Measurements from ENCODE around the gene SRP54.
"Not testable (repeated sequence)": the region's sequence is repeated elsewhere in the genome, so short reads cannot be mapped to it uniquely, and the experiment has no call there.

Gene SRP54

DNA sequence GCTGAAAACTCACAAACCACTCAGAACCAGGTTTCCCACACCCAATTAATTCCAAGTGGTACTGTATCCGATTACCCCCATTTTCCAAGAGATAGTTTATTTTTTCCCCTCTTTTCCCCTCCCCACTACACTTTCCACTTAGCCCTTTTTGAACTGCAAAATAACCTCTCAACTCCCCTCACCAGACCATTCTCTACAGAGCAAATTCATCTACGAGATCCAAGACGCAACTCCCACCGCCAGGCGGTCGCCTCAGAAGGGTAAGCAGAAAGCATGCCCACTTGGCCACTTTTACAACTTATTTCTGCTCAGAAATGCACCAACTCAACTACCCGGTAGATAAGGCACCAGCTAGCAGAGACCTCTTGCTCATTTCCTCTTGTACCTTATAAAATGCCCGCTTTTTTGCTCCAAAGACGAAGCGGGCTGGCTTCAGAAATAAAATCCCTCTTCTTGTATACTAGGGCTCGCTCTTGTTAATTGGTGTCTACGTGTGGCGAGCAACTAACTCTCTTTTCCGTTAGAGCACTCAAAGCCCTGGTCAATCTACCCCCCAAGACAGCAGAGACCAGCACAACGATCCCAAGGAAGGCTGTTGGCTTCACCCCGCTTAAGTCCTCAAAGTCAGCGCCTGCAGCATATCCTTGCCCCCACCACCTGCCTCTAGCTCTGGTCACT lies 910 bp upstream of the SRP54 start:
- in situ Hi-C loops (cut with MboI; ENCODE audit: low pct_unique_long_range_greater_than_20kb, low sequenced_read_pairs): no loop called here
- DNase-seq: no peak

DNA sequence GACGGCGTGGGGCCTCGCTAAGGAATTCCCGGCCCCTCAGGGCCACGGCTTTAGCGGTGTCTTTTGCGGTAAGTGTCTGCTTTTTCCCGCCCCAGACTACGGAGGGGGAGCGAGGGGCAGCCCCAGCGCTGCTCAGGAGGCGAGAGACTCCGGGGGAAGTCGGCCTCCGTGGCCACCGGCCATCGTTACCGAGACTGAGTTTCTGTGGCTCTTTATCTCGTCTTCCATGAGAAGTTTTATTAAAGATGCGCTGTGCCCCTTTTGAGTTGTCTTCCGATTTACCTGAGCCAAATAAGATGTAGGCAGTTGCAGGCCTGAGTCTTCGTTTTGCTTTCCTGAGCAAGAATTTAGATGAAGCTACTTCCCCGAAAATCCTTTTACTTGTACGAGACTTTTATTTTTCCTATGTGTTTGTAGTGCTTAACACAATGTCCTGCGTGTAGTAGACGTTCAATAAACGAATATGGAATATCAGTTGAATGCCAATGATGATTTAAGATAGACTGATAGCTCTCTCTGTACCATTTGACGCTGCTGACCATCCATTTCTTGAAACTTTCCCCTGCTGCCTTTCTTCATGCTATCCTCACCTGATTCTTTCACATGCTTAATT lies 462 bp downstream of the SRP54 start:
- no peak for DNase-seq
- in situ Hi-C loops (cut with MboI; ENCODE audit: low pct_unique_long_range_greater_than_20kb, low sequenced_read_pairs): no loop called here

DNA sequence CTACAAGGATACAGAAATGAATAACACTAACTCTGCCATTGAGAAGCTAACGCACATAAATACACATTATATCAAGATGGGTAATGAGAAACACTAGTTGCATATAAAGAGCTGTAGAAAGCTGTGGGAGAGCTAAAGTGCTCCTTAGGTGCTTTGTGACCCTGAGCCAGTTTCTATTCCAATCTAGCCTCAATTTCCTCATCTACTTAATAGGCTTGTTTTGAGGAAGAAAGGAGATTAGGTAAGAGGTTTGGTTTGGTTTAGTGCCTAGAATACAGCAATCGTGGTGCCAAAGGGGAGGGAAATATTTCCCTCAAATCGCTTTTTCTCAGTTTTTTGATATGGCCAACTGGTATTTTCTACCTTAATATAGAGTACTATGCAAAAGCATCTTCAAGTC lies 994 bp downstream of the SRP54 start:
- in situ Hi-C loops (cut with MboI; ENCODE audit: low pct_unique_long_range_greater_than_20kb, low sequenced_read_pairs): no loop called here
- DNase-seq: no peak

DNA sequence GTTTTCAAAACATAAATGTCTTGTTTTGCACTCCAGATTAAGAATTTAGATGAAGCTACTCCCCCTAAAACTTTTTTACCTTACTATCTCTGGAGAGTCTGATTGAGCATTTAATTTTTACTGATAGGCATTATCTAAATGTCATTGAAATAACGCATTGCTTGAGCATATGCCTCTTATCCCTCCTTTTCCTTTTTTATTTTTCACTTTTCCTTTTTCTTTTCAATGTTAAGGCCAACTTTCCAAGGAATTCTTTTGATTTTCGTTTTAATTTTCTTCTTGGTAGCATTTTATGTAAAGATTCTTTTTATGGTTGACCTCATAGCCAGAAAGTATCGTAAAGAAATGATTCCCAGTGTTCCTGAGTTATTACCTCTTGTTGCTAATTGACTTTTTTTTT lies 2.9 kb downstream of the SRP54 start:
- in situ Hi-C loops (cut with MboI; ENCODE audit: low pct_unique_long_range_greater_than_20kb, low sequenced_read_pairs): no loop called here
- DNase-seq: no peak

DNA sequence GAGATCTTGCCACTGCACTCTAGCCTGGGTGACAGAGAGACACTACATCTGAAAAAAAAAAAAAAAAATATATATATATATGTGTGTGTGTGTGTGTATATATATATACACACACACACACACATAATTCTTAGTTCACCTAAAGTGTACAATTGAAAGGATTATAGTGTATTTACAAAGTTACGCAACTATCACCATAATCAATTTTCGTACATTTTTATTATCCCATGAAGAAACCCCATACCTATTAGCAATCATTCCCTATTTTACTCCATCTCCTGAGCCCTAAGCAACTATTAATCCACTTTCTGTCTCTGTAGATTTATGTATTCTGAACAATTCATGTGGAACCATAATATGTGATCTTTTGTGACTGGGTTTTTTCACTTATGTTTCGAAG lies 4.4 kb downstream of the SRP54 start:
- in situ Hi-C loops (cut with MboI; ENCODE audit: low pct_unique_long_range_greater_than_20kb, low sequenced_read_pairs): no loop called here

DNA sequence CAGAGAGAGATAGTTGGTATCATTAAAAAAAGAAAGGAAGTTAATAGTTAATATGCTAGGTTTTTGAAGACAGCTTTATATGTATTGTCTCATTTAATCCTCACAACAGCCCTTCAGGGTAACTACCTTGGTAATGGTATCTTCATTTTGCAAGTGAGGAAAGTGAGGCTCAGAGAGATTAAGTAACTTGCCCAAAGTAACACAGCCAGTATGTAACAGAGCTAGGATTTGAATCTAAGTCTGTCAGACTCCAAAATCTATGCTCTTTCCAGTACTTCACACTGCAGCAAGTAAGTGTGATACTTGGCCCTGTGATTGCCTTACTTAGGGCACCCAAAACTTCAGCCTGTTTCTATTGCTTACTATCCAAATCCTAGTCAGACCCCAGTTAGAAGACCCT lies 7.0 kb downstream of the SRP54 start:
- in situ Hi-C loops (cut with MboI; ENCODE audit: low pct_unique_long_range_greater_than_20kb, low sequenced_read_pairs): no loop called here

More for the DNA sequence above, 4.4 kb downstream of the SRP54 start:
- DNase-seq: no peak

DNA sequence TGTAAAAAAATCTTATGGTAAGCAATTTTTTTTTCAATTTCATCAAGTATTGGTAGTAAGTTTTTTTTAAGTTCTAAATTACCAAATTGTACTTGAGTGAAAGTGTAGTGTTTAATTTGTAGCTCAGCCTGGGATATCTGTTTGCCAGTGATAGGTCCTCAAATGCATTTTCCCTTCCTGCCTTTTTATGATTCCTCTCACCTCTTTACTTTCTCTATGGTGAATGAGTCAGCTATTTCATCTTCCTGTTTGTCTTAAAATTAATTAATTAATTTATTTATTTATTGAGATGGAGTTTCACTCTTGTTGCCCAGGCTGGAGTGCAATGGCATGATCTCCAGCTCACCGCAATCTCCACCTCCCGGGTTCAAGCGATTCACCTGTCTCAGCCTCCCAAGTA lies 10.6 kb downstream of the SRP54 start:
- in situ Hi-C loops (cut with MboI; ENCODE audit: low pct_unique_long_range_greater_than_20kb, low sequenced_read_pairs): no loop called here
- DNase-seq: no peak

More for the DNA sequence above, 7.0 kb downstream of the SRP54 start:
- no peak for DNase-seq

DNA sequence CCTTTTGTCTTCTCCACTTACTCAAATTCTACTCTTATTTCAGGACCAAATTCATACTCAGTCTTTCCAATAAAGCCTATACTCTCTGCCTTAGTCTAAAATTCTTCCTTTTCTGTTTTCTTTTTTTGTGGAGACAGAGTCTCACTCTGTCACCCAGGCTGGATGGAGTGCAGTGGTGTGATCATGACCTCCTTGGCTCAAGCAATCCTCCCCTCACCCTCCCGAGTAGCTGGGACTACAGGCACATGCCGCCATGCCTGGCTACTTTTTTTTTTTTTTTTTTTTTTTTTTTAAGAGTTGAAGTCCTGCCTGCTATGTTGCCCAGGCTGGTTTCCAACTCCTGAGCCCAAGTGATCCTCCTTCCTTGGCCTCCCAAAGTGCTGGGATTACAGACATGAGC lies 11.9 kb downstream of the SRP54 start:
- no peak for DNase-seq
- in situ Hi-C loops (cut with MboI; ENCODE audit: low pct_unique_long_range_greater_than_20kb, low sequenced_read_pairs): no loop called here

DNA sequence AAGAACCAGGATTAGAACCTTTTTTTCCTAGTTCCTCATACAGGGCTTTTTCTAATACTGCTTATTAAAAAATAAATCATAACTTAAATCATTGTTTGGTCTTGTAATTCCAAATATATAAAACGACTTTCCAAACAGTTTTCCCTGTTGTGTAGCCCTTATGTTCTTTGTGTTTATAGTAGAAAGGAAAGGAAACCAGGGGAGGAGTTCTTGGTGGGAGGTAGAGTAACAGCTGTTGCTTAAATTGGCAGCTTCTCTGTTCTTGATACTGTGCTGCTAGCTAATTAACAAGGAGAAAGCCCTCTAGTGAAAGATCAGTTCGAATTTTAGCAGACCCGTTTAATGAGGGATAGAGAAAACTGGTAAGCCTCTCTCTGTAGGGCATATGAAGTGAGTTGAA lies 15.0 kb downstream of the SRP54 start:
- in situ Hi-C loops (cut with MboI; ENCODE audit: low pct_unique_long_range_greater_than_20kb, low sequenced_read_pairs): no loop called here
- no peak for DNase-seq

DNA sequence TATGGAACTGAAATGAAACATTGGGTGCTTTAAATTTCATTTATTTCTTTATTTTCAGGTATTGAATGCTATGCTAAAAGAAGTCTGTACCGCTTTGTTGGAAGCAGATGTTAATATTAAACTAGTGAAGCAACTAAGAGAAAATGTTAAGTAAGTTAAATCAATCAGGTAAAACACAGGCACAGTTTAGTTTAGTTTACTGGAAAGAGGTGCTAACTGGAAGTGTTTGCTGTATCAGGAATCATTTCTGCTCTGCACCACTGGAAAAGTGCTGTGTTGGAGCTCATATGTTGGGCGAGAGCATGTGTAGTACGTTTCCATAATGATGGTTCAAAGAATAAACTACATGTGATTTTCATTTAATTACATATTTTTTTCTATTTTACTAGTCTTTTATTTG lies 16.7 kb downstream of the SRP54 start:
- no peak for DNase-seq
- in situ Hi-C loops (cut with MboI; ENCODE audit: low pct_unique_long_range_greater_than_20kb, low sequenced_read_pairs): no loop called here

DNA sequence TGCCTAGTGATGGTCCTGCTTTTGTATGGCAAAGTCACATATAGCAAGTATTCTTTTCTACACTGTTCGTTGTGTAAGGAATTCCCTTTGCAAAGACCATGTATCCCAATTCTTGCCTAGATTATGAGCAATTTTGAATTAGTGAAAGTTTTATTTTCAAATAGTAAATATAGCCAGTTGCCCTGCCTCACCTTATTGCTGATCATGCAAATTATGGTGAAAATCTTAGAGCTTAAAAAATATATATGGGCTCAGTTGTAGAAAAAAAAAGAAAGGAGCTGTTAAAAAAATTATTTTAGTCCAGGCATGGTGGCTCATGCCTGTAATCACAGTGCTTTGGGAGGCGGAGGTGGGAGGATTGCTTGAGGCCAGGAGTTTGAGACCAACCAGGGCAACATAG lies 18.8 kb downstream of the SRP54 start:
- in situ Hi-C loops (cut with MboI; ENCODE audit: low pct_unique_long_range_greater_than_20kb, low sequenced_read_pairs): no loop called here
- no peak for DNase-seq

DNA sequence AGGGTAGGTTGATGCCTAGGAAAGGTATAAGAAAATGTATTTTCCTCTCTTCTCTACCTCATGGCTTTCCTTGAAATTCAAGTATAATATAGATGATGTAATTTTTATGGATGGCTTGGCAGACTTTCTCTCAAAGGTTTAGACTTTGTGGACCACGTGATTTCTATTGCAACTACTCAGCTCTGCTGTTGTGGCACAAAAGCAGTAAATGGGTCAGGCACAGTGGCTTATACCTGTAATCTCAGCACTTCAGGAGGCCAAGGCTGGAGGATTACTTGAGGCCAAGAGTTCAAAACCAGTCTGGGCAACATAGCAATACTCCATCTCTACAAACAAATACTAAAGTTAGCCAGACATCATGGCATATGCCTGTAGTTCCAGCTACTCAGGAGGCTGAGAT lies 22.0 kb downstream of the SRP54 start:
- no peak for DNase-seq
- in situ Hi-C loops (cut with MboI; ENCODE audit: low pct_unique_long_range_greater_than_20kb, low sequenced_read_pairs): no loop called here

DNA sequence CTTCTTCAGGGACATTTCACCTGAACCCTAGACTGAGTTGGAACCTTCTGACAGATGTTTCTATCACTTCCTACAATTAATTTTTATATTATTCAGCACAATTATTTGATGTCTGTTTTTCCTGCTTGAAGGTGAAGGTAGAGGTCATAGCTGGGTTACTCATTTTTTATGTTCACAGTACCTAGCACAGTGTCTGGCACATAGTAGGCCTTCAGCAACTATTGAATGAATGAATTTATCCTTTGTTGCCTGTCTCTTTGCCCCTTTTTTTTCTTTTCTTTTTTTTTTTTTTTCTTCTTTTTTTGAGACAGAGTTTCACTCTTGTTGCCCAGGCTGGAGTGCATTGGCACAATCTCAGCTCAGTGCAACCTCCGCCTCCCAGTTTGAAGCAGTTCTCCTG lies 33.8 kb downstream of the SRP54 start:
- no peak for DNase-seq
- in situ Hi-C loops (cut with MboI; ENCODE audit: low pct_unique_long_range_greater_than_20kb, low sequenced_read_pairs): no loop called here

DNA sequence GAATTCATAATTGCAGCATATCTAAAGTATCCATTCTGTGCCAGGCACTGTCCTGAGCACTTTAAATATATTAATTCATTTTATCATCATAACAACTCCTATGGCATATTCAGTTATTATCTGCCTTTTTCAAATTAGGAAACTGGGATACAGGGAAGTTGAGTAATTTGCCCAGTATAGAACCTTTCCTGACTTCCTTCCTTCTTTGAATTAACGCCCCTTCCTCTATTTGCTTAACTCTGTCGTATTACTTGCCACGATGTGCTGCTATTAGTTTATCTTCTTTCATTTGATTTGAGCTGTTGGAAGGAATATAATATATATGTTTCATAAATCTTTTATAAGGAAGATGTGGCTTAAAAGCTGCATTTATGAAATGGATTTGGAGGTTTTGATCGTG lies 37.9 kb downstream of the SRP54 start:
- in situ Hi-C loops (cut with MboI; ENCODE audit: low pct_unique_long_range_greater_than_20kb, low sequenced_read_pairs): no loop called here
- DNase-seq: no peak

DNA sequence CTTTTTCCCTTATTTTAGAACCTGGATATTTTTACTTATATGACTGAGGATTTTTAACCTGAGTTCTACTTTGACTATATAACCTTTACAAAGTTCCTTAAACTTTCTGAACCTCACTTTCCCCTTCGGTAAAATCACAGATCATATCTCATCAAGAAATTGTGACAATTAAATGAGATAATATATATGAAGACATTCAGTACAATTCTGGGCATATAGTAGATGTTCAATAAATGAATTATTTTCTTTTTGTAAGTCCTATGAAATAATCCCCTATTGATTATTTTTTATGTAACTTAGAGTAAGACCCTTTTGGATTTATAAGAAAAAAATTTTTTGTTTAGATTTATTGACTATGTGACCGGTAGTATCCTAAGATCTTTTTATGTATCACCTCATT lies 45.6 kb downstream of the SRP54 start:
- in situ Hi-C loops (cut with MboI; ENCODE audit: low pct_unique_long_range_greater_than_20kb, low sequenced_read_pairs): no loop called here
- DNase-seq: no peak

DNA sequence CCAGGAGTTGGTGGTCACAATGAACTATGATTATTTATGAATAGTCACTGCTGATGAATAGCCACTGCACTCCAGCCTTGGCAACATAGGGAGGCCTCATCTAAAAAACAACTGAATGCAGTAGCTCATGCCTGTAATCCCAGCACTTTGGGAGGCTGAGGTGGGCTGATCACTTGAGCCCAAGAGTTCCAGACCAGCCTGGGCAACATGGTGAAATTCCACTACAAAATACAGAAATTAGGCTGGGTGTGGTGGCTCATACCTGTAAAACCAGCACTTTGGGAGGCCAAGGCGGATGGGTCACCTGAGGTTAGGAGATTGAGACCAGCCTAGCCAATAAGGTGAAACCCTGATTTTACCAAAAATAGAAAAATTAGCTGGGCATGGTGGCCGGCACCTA lies 49.8 kb downstream of the SRP54 start:
- in situ Hi-C loops (cut with MboI; ENCODE audit: low pct_unique_long_range_greater_than_20kb, low sequenced_read_pairs): no loop called here

DNA sequence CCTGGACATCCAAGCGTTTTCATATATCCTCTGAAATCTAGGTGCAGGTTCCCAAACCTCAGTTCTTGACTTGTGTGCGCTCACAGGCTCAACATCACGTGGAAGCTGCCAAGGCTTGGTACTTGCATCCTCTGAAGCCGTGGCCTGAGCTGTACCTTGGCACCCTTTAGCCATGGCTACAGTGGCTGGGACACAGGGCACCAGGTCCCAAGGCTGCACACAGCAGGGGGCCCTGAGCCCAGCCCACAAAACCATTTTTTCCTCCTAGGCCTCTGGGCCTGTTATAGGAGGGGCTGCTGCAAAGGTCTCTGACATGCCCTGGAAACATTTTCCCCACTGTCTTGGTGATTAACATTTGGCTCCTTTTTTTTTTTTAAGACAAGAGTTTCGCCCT lies 51.6 kb downstream of the SRP54 start:
- in situ Hi-C loops (cut with MboI; ENCODE audit: low pct_unique_long_range_greater_than_20kb, low sequenced_read_pairs): no loop called here

More for the DNA sequence above, 49.8 kb downstream of the SRP54 start:
- no peak for DNase-seq

DNA sequence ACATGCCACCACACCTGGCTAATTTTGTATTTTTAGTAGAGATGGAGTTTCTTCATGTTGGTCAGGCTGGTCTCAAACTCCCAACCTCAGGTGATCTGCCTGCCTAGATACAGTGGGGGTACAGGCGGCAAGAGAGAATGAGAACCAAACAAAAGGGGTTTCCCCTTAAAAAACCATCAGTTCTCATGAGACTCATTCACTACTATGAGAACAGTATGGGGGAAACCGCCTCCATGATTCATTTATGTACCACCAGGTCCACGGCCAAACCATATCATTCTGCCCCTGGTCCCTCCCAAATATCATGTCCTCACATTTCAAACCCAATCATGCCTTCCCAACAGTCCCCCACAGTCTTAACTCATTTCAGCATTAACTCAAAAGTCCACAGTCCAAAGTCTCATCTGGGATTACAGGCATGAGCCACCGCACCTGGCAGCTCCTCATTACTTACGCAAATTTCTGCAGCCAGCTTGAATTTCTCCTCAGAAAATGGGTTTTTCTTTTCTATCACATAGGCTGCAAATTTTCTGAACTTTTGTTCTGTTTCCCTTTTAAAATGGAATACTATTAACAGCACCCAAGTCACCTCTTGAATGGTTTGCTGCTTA lies 52.3 kb downstream of the SRP54 start:
- DNase-seq; in situ Hi-C loops (cut with MboI; ENCODE audit: low pct_unique_long_range_greater_than_20kb, low sequenced_read_pairs): not testable (repeated sequence)

More for the DNA sequence above, 51.6 kb downstream of the SRP54 start:
- DNase-seq: no peak

DNA sequence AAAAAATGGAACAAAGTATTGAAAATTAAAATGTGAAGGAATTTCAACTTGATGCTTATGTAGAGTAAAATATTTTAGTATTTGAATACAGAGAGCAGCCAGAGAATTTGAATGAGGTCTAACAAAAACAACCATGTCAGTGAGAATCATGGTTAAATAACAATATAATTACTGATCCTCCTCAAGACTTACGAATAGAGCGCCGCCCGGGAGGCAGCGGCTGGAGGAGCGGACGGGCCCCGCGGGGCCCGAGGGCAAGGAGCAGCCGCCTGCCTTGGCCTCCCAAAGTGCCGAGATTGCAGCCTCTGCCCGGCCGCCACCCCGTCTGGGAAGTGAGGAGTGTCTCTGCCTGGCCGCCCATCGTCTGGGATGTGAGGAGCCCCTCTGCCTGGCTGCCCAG lies 55.5 kb downstream of the SRP54 start:
- DNase-seq; in situ Hi-C loops (cut with MboI; ENCODE audit: low pct_unique_long_range_greater_than_20kb, low sequenced_read_pairs): not testable (repeated sequence)

DNA sequence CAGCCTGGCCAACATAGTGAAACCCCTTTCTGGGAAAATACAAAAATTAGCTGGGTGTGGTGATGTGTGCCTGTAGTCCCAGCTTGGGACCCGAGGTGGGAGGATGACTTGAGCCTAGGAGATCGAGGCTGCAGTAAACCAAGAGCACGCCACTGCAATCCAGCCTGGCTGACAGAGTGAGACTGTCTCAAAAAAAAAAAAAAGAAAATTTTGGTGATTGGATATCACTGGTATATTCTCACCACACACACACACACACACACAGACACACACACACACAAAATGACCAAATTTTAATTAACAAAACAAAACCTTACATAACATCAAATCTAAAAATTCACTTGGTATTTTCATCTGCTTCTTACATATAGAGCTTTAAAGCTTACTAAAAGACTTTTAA lies 59.8 kb downstream of the SRP54 start:
- DNase-seq: no peak
- in situ Hi-C loops (cut with MboI; ENCODE audit: low pct_unique_long_range_greater_than_20kb, low sequenced_read_pairs): no loop called here

DNA sequence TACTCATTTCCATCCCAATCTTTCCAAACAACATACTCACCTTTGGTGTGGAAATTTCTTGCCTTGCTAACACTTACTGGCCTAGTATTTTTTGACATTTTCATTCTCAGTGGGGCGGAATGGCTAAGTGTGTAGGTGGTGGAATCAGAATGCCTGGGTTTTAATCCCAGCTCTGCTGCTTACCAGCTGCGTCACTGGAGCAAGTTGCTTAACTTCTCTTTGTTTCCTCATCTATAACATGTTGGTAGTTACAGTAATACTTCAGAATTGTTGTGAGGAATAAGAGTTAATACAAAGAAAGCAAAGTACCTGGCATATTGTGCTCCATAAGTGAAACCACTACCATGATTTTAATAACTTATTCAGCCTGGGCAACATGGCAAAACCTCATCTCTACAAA lies 60.3 kb downstream of the SRP54 start:
- in situ Hi-C loops (cut with MboI; ENCODE audit: low pct_unique_long_range_greater_than_20kb, low sequenced_read_pairs): no loop called here
- no peak for DNase-seq

All from KBM-7 (cell line).